ENCODE results near the gene TMEM39B.

DNA sequence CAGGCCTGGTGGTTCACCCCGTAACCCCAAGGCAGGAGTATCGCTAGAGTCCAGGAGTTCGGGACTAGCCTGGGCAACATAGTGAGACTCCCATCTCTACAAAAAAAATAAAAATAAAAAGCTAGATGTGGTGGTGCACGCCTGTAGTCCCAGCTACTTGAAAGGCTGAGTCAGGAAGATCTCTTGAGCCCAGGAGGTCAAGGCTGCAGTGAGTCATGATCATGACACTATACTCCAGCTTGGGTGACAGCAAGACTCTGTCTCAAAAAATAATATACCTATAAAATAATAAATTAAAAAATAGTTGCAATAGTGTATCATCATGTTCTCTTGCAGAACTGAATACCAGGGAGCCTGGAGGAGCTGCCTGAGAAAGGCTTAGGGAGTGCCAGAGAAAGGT lies 19.9 kb upstream of the TMEM39B start:
- no peak for TF ChIP-seq YY1 (IDR thresholded peaks at IDR 0.05; ENCODE audit: low read depth)
- no peak for TF ChIP-seq TAF1 (IDR thresholded peaks at IDR 0.05; ENCODE audit: low read depth)
- no peak for TF ChIP-seq ZBTB7A (IDR thresholded peaks at IDR 0.05; ENCODE audit: low read depth)
- TF ChIP-seq FOXM1 (IDR thresholded peaks at IDR 0.05; ENCODE audit: borderline replicate concordance, low read depth): no peak
- TF ChIP-seq CEBPB (IDR thresholded peaks at IDR 0.05): no peak
- no peak for TF ChIP-seq EP300 (IDR thresholded peaks at IDR 0.05; ENCODE audit: borderline replicate concordance)
- no peak for TF ChIP-seq TEAD4 (IDR thresholded peaks at IDR 0.05)
- TF ChIP-seq, protein P1, sequence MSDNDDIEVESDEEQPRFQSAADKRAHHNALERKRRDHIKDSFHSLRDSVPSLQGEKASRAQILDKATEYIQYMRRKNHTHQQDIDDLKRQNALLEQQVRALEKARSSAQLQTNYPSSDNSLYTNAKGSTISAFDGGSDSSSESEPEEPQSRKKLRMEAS (IDR thresholded peaks at IDR 0.05): no peak
- no peak for TF ChIP-seq EGR1 (IDR thresholded peaks at IDR 0.05)
- no peak for TF ChIP-seq REST (IDR thresholded peaks at IDR 0.05; ENCODE audit: low read depth)
- no peak for TF ChIP-seq TCF12 (IDR thresholded peaks at IDR 0.05; ENCODE audit: low read depth)
- TF ChIP-seq, protein P2, sequence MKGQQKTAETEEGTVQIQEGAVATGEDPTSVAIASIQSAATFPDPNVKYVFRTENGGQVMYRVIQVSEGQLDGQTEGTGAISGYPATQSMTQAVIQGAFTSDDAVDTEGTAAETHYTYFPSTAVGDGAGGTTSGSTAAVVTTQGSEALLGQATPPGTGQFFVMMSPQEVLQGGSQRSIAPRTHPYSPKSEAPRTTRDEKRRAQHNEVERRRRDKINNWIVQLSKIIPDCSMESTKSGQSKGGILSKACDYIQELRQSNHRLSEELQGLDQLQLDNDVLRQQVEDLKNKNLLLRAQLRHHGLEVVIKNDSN (IDR thresholded peaks at IDR 0.05): no peak
- no peak for TF ChIP-seq RAD21 (IDR thresholded peaks at IDR 0.05; ENCODE audit: low read depth)

Measured in Ishikawa (cell line).